Esophagus squamous epithelium (tissue), 4 donors: ENCODE data around the gene PPP1R12A.

Experiments used
- POLR2A ChIP-seq, 4 donors: fragments of 450-650 bp; IDR thresholded peaks; one replicate each; pipeline ENCODE4 v1.6.1; 2017; ENCODE audit warnings: antibody characterized with exemption in 4 of 4, mild to moderate bottlenecking in 4 of 4, moderate library complexity in 3 of 4
- TF ChIP-seq, protein P1 (sequence below), 6 experiments: fragments of 450-650 bp in 4 of 6; fragments of 200-600 bp in 2 of 6; sonication (generic) in 2 of 6; IDR thresholded peaks; one replicate each; pipeline ENCODE4 v1.5.1; 2016 to 2019; ENCODE audit warnings: antibody characterized with exemption in 6 of 6, mild to moderate bottlenecking in 4 of 6, moderate library complexity in 4 of 6

GRCh38 chr12:79885911-79886490 lies 48.9 kb downstream of the PPP1R12A start:
- TF ChIP-seq POLR2A (IDR thresholded peaks at IDR 0.05): no peak
- TF ChIP-seq, protein P1, sequence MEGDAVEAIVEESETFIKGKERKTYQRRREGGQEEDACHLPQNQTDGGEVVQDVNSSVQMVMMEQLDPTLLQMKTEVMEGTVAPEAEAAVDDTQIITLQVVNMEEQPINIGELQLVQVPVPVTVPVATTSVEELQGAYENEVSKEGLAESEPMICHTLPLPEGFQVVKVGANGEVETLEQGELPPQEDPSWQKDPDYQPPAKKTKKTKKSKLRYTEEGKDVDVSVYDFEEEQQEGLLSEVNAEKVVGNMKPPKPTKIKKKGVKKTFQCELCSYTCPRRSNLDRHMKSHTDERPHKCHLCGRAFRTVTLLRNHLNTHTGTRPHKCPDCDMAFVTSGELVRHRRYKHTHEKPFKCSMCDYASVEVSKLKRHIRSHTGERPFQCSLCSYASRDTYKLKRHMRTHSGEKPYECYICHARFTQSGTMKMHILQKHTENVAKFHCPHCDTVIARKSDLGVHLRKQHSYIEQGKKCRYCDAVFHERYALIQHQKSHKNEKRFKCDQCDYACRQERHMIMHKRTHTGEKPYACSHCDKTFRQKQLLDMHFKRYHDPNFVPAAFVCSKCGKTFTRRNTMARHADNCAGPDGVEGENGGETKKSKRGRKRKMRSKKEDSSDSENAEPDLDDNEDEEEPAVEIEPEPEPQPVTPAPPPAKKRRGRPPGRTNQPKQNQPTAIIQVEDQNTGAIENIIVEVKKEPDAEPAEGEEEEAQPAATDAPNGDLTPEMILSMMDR (IDR thresholded peaks at IDR 0.05): no peak
